ENCODE data around the gene PPFIBP1. TPM values are rescaled to one million over a fixed set of nuclear protein-coding genes. Genes with fewer than 3 reads are reported as not detected.

The PPFIBP1 gene
- total and polyA plus RNA-seq, 2 of the 13 experiments (the other 11 are each of a cell fraction or from before 2014, with no cell fraction given): 16.2 to 21.8 TPM

DNA sequence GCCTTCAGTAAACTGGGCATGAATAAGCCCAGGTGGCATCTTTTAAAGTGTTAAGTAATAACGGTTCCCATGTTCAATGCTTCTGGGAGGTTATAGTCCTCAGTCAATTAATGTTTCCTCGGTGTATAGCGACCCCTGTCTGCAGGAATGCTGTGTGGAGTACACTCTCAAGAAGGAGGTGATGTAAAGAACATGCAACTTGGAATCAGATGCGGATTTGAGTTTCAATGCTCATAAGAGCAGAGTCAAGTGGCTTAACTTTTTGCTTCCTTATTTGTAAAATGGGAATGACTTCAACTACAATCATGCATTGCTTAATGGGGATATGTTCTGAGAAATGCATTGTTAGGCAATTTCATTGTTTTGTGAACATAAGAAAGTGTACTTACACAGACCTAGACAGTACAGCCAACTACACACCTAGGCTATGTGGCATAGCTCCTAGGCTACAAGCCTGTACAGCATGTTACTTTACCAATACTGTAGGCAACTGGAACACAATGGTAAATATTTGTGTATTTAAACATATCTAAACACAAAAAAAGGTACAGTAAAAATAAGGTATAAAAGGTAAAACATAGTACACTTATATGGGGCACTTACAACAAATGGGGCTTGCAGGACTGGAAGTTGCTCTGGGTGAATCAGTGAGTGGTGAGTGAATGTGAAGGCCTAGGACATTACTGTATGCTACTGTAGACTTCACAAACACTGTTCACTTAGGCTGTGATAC lies 179.9 kb downstream of the PPFIBP1 start (continued):
- TF ChIP-seq, protein P1, sequence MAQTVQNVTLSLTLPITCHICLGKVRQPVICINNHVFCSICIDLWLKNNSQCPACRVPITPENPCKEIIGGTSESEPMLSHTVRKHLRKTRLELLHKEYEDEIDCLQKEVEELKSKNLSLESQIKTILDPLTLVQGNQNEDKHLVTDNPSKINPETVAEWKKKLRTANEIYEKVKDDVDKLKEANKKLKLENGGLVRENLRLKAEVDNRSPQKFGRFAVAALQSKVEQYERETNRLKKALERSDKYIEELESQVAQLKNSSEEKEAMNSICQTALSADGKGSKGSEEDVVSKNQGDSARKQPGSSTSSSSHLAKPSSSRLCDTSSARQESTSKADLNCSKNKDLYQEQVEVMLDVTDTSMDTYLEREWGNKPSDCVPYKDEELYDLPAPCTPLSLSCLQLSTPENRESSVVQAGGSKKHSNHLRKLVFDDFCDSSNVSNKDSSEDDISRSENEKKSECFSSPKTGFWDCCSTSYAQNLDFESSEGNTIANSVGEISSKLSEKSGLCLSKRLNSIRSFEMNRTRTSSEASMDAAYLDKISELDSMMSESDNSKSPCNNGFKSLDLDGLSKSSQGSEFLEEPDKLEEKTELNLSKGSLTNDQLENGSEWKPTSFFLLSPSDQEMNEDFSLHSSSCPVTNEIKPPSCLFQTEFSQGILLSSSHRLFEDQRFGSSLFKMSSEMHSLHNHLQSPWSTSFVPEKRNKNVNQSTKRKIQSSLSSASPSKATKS (CRISPR knock-in tag; IDR thresholded peaks at IDR 0.05): no peak
- no peak for TF ChIP-seq ETV5 (CRISPR knock-in tag; IDR thresholded peaks at IDR 0.05; ENCODE audit: borderline replicate concordance)
- TF ChIP-seq HNF4A (CRISPR knock-in tag; IDR thresholded peaks at IDR 0.05): 0 out of 2 replicates have a peak, but pooled peaks have one; percentile 27
- TF ChIP-seq SOX5 (CRISPR knock-in tag; IDR thresholded peaks at IDR 0.05; ENCODE audit: borderline replicate concordance): peak; percentile 10; the same call in 1 of the 2 replicates
- no peak for TF ChIP-seq NONO (IDR thresholded peaks at IDR 0.05)
- no peak for TF ChIP-seq NONO (CRISPR knock-in tag; conservative IDR thresholded peaks at IDR 0.05)
- no peak for TF ChIP-seq HNRNPH1 (optimal IDR thresholded peaks at IDR 0.05; ENCODE audit: low read depth, low read length)
- TF ChIP-seq ZNF263 (CRISPR knock-in tag; IDR thresholded peaks at IDR 0.05): no peak
- no peak for TF ChIP-seq ZNF33A (CRISPR knock-in tag; IDR thresholded peaks at IDR 0.05; ENCODE audit: borderline replicate concordance)
- TF ChIP-seq HNF4G (IDR thresholded peaks at IDR 0.05; ENCODE audit: borderline replicate concordance, low read depth, low read length): no peak
- no peak for TF ChIP-seq HNF4G (CRISPR knock-in tag; IDR thresholded peaks at IDR 0.05; ENCODE audit: borderline replicate concordance, low read depth)
- peak; percentile 21; the same call in 1 of the 2 replicates for TF ChIP-seq THAP11 (CRISPR knock-in tag; IDR thresholded peaks at IDR 0.05)
- TF ChIP-seq ZNF30 (CRISPR knock-in tag; IDR thresholded peaks at IDR 0.05): no peak
- TF ChIP-seq ZNF552 (CRISPR knock-in tag; IDR thresholded peaks at IDR 0.05; ENCODE audit: borderline replicate concordance): no peak
- TF ChIP-seq TARDBP (CRISPR knock-in tag; IDR thresholded peaks at IDR 0.05): no peak
- TF ChIP-seq HCFC1 (IDR thresholded peaks at IDR 0.05; ENCODE audit: low read depth, low read length): no peak
- TF ChIP-seq ELF3 (CRISPR knock-in tag; IDR thresholded peaks at IDR 0.05): peak; percentile 59; the same call in 1 of the 2 replicates
- TF ChIP-seq RBFOX2 (IDR thresholded peaks at IDR 0.05; ENCODE audit: low read depth, low read length): no peak
- no peak for TF ChIP-seq GZF1 (CRISPR knock-in tag; IDR thresholded peaks at IDR 0.05)
- TF ChIP-seq PITX1 (CRISPR knock-in tag; IDR thresholded peaks at IDR 0.05): no peak
- no peak for TF ChIP-seq NR2C2 (CRISPR knock-in tag; IDR thresholded peaks at IDR 0.05; ENCODE audit: borderline replicate concordance)
- no peak for TF ChIP-seq ETV6 (CRISPR knock-in tag; conservative IDR thresholded peaks at IDR 0.05)
- no peak for TF ChIP-seq ZNF280B (CRISPR knock-in tag; IDR thresholded peaks at IDR 0.05; ENCODE audit: borderline replicate concordance)
- no peak for TF ChIP-seq TERF1 (CRISPR knock-in tag; IDR thresholded peaks at IDR 0.05)
- no peak for TF ChIP-seq HOXA3 (CRISPR knock-in tag; IDR thresholded peaks at IDR 0.05)
- no peak for TF ChIP-seq SRSF4 (IDR thresholded peaks at IDR 0.05; ENCODE audit: low read depth, low read length, poor library complexity, severe bottlenecking)
- TF ChIP-seq KLF6 (CRISPR knock-in tag; IDR thresholded peaks at IDR 0.05): no peak
- TF ChIP-seq ZNF205 (CRISPR knock-in tag; IDR thresholded peaks at IDR 0.05): no peak
- TF ChIP-seq TAF1 (CRISPR knock-in tag; IDR thresholded peaks at IDR 0.05): no peak
